Keratinocyte (primary cell): ENCODE results near the gene B3GLCT.

ENCODE experiments used
- CTCF ChIP-seq, 3 experiments: IDR thresholded peaks in 1 of 3; conservative IDR thresholded peaks in 1 of 3; optimal IDR thresholded peaks in 1 of 3; 2 replicates in 2 of 3; 3 replicates in 1 of 3; pipeline versions ENCODE3 to v1.5.1; 2011; ENCODE audit warnings: low read length in 3 of 3, mild to moderate bottlenecking in 3 of 3, moderate library complexity in 2 of 3, control low read depth in 1 of 3, inconsistent platforms in 1 of 3; ENCODE audit not compliant: insufficient read depth in 2 of 3; ENCODE audit errors: extremely low read depth in 1 of 3
- EZH2 ChIP-seq: IDR thresholded peaks from one replicate; pipeline ENCODE4 v1.6.1; 2012; ENCODE audit warnings: inconsistent platforms, mild to moderate bottlenecking, low read length, moderate library complexity

- TF ChIP-seq CTCF (optimal IDR thresholded peaks at IDR 0.05 in 1 of 3, IDR thresholded peaks at IDR 0.05 in 1 of 3, conservative IDR thresholded peaks at IDR 0.05 in 1 of 3; ENCODE audit: extremely low read depth in 1 of 3, insufficient read depth in 2 of 3, low read length in 3 of 3) (no peak), EZH2 (no peak)
Observed at GRCh38 chr13:31172535-31172934, 27.2 kb upstream of the B3GLCT start.
